Muscle of leg (tissue), 11 donors: ENCODE data around the gene PAK2. TPM values are rescaled to one million over a fixed set of nuclear protein-coding genes. Genes with fewer than 3 reads are reported as not detected.

Experiments
- DNase-seq: peaks from one replicate; pipeline ENCODE4 v3.0.0; 2013
- H3K27ac ChIP-seq: one replicate; pipeline ENCODE4 v1.5.1; 2013; ENCODE audit warnings: mild to moderate bottlenecking, low read length, control low read depth
- H3K27me3 ChIP-seq: one replicate; pipeline ENCODE4 v1.6.1; 2013; ENCODE audit warnings: low read length; ENCODE audit not compliant: control insufficient read depth, insufficient read depth
- H3K36me3 ChIP-seq: one replicate; pipeline ENCODE4 v1.6.1; 2013; ENCODE audit warnings: low read length; ENCODE audit not compliant: control insufficient read depth, insufficient read depth
- H3K4me1 ChIP-seq: one replicate; pipeline ENCODE4 v1.6.1; 2013; ENCODE audit warnings: low read length; ENCODE audit not compliant: control insufficient read depth, insufficient read depth
- H3K4me3 ChIP-seq: one replicate; pipeline ENCODE4 v1.5.1; 2013; ENCODE audit warnings: low read length, control low read depth
- H3K9me3 ChIP-seq: replicated peaks from 2 replicates; pipeline ENCODE4 v1.6.1; 2013; ENCODE audit warnings: low read depth, low read length; ENCODE audit not compliant: control insufficient read depth
- WGBS: methylation state at CpG from one replicate; pipeline ENCODE4 v1.1.5; 2013; ENCODE audit warnings: missing lambda C conversion rate; ENCODE audit not compliant: insufficient coverage; 5-methylcytosine and 5-hydroxymethylcytosine counted together
- polyA plus RNA-seq, 8 donors: library from polyadenylated mRNA; unstranded; fragments of 120-200 nt; gene quantifications; one replicate each; pipeline versions ENCODE4 v1.2.1 to v1.2.3, GENCODE V29; 2013; ENCODE audit warnings: inconsistent platforms in 1 of 8, low replicate concordance in 1 of 8; ENCODE audit not compliant: insufficient read length in 8 of 8, insufficient read depth in 1 of 8
- total RNA-seq: library from RNA; stranded (reverse); fragments of 120-200 nt; gene quantifications from one replicate; pipeline ENCODE4 v1.2.4, GENCODE V29; 2013

PAK2 gene
- total and polyA plus RNA-seq, 9 donors = 23.7 to 63.9 (median 51.1) TPM

DNA sequence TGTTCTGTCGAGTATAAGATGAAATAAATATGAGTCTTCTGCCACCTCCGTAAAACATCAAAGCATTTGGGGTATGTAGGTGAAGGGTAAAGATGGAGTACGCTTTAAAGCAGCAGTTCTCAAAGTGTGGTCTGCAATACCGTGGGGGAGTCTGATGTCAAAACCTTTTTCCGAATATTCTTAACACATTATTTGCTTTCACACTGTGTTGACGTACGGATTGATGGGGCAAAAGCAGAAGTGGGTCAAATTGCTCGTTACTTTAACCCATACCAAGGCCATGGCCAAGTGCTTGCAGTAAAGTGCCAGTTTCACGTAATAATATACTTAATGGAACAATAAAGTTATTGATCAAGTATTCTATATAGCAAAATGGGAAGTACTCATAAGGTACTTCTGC lies 36.3 kb downstream of the PAK2 start:
- no peaks in the 10 kb centered on the region for H3K4me1 ChIP-seq
- no peak for DNase-seq
- WGBS = no CpG with 5 or more reads among the region's 9 CpGs

DNA sequence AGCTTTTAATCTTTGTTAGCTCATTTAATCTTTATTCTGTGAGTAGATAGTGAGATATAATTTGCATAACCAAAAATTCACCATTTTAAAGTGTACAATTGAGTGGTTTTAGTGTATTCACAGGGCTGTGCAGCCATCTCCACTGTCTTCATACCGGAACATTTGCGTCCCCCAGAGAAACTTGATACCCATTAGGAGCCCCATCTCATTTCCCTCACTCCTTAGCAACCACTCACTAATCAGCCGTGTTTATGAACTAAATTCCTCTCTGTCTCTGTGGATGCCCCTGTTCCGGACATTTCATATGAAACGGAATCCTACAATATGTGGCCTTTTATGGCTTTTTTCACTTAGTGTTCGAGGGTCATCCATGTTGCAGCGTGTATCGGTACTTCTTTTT lies 38.2 kb downstream of the PAK2 start:
- H3K4me1 ChIP-seq = no peaks in the 10 kb centered on the region
- no peak for DNase-seq
- peaks cover 8% of the 10 kb centered on the region for H3K36me3 ChIP-seq
- no peak overlapping the region for H3K4me3 ChIP-seq
- H3K27me3 ChIP-seq = no peaks in the 10 kb centered on the region
- H3K27ac ChIP-seq = no peak overlapping the region
- WGBS = 86% methylated on average over 7 of the region's 8 CpGs
- peaks cover 2% of the 10 kb centered on the region for H3K9me3 ChIP-seq

More for the DNA sequence above, 36.3 kb downstream of the PAK2 start:
- Histone ChIP-seq H3K9me3 (peaks cover 2% of the 10 kb centered on the region), H3K27ac (no peak overlapping the region), H3K27me3 (no peaks in the 10 kb centered on the region), H3K4me3 (no peak overlapping the region), H3K36me3 (peaks cover 6% of the 10 kb centered on the region)

DNA sequence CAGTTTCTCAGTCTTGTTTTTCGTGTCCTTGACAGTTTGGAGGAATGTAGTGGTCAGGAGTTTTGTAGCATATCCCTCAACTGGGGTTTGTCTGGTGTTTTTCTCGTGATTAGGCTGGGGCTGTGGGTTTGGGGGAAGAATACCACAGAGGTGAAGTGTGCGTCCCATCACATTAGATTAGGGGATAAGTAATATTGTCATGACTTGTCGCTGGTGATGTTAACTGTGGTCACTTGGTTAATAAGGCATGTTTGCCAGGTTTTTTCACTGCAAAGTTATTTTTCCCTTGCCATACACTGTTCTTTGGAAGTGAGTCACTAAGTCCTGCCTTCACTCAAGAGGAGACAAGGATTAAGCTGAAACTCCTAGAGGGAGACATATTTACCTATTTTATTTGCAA lies 39.1 kb downstream of the PAK2 start:
- peaks cover 2% of the 10 kb centered on the region for H3K9me3 ChIP-seq
- peaks cover 15% of the 10 kb centered on the region for H3K36me3 ChIP-seq
- no peak overlapping the region for H3K4me3 ChIP-seq
- WGBS = 100% methylated on average over 1 of the region's 4 CpGs
- no peaks in the 10 kb centered on the region for H3K27me3 ChIP-seq
- H3K27ac ChIP-seq = no peak overlapping the region
- H3K4me1 ChIP-seq = no peaks in the 10 kb centered on the region
- DNase-seq = no peak

DNA sequence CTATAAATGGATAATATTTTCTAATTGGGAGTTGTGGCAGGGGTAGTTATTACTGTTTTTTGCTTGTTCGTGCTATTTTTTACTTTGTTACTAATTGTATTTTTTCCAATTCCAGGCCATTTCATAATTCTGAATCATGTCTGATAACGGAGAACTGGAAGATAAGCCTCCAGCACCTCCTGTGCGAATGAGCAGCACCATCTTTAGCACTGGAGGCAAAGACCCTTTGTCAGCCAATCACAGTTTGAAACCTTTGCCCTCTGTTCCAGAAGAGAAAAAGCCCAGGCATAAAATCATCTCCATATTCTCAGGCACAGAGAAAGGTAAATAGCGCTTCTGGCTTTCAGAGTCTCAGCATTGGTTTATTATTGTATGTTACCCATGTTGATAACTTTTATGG lies 42.9 kb downstream of the PAK2 start:
- Histone ChIP-seq H3K27me3 (no peaks in the 10 kb centered on the region), H3K36me3 (peaks cover 15% of the 10 kb centered on the region), H3K4me1 (no peaks in the 10 kb centered on the region), H3K9me3 (peaks cover 2% of the 10 kb centered on the region), H3K27ac (no peak overlapping the region), H3K4me3 (no peak overlapping the region)
- DNase-seq = no peak
- 100% methylated on average over 1 of the region's 4 CpGs for WGBS

DNA sequence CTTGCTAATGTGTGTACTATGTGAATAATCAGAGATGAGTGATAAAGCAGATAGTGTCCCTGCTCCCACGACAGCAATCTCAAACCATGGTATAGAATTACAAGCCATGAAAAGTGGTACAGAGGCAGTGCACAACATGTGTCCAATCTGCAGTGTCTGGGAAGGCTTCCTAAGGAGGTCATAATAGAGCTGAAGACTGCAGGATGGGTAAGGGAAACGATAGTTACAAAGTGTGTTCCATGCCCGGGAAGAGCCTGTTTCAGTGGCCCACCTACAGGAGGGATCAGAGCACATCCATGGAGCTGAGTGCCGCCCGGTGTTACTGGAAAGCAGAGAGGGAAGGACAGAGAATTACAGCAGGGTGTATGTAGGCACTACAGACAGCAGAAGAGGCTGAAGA lies 48.9 kb downstream of the PAK2 start:
- H3K4me1 ChIP-seq = no peaks in the 10 kb centered on the region
- H3K9me3 ChIP-seq = peaks cover 2% of the 10 kb centered on the region
- H3K27ac ChIP-seq = no peak overlapping the region
- peaks cover 5% of the 10 kb centered on the region for H3K36me3 ChIP-seq
- H3K4me3 ChIP-seq = no peak overlapping the region
- no peaks in the 10 kb centered on the region for H3K27me3 ChIP-seq
- no peak for DNase-seq
- 49% methylated on average over 4 of the region's 5 CpGs for WGBS

DNA sequence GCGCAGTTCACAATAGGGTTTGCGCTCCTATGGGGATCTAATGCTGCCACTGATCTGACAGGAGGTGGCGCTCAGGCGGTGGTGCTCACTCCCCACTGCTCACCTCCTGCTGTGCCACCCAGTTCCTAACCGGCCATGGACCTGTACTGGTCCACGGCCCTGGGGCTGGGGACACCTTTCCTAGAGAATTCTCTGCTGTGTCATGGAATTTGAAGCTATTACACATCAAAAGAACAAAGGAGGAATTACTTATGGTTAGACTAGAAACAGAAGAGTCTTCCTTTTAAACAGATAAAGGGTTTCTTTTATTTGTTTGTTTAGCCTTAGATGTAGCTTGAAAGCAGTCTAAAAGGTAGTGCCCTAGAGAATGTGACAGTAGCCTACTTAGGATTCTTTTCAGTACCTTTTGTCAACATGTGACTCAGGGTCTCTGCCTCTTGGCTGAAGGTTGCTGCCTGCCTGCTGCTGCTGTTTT lies 50.3 kb downstream of the PAK2 start:
- Histone ChIP-seq H3K9me3 (peaks cover 2% of the 10 kb centered on the region), H3K4me1 (no peaks in the 10 kb centered on the region), H3K36me3 (peaks cover 9% of the 10 kb centered on the region), H3K27ac (no peak overlapping the region), H3K27me3 (no peaks in the 10 kb centered on the region), H3K4me3 (no peak overlapping the region)
- DNase-seq = no peak
- WGBS = 100% methylated on average over 3 of the region's 6 CpGs

DNA sequence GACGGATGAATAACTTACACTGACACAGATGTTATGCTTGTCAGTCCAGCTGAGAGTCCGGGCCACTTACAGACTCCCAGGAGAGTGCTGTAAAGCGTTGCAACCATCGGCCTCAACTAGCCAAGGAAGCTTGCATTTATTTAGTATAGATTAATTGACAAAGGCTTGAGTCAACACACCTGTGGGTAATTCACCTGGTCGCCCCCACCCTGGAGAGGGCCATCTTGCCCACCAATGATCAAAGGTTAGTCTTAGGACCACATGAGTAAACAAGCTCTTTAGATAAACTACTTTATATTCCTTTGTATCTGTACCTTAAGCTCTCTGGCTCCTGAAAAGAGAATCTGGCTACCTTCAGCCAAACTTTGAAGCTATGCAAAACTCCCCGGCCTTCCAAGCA lies 51.0 kb downstream of the PAK2 start:
- no peak overlapping the region for H3K4me3 ChIP-seq
- no peaks in the 10 kb centered on the region for H3K27me3 ChIP-seq
- no peaks in the 10 kb centered on the region for H3K4me1 ChIP-seq
- no peak for DNase-seq
- H3K27ac ChIP-seq = no peak overlapping the region
- peaks cover 2% of the 10 kb centered on the region for H3K9me3 ChIP-seq
- 93% methylated on average over 2 of the region's 6 CpGs for WGBS
- peaks cover 9% of the 10 kb centered on the region for H3K36me3 ChIP-seq

DNA sequence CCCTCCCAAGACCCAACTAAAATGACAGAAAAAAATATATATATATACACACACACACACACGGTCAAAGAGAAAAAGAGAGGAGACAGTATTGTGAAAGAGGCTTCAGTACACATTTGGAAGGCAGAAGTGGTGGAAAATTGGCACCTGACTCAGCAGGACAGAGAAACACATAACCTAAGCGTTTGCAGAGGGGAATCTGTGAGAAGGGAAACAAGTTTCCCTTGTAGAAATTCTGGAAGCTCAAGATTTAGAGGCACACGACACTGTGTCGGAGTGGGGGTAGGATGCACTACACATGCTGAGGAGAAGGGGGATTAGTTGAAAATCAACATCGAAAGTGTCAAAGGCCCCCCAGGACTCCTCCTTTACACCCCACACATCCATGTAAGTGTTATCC lies 53.1 kb downstream of the PAK2 start:
- Histone ChIP-seq H3K9me3 (peaks cover 2% of the 10 kb centered on the region), H3K4me1 (no peaks in the 10 kb centered on the region), H3K27ac (peak overlapping the region; percentile 39), H3K27me3 (no peaks in the 10 kb centered on the region), H3K4me3 (no peak overlapping the region), H3K36me3 (peaks cover 9% of the 10 kb centered on the region)
- peak; percentile 82 for DNase-seq
- WGBS = 29% methylated on average over 1 of the region's 5 CpGs

DNA sequence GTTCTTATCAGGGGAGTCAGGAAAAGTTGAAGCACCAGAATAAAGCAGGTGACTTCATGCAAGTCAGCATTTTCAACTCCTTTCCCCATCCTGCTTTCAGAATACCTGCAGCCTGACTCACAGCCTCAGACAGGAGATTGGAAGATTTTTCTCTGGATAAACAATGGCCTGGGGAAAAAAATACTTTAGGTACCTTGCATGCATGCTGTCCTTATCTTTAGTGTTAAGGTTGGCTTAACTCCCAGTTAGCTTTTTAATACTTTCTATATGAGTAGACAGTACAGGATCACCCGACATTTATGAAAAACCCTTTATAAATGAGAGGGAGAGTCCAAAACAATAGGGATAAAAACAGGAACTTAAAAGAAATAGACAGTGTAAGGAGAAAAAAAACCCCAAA lies 53.6 kb downstream of the PAK2 start:
- no peak for DNase-seq
- H3K4me1 ChIP-seq = no peaks in the 10 kb centered on the region
- H3K4me3 ChIP-seq = no peak overlapping the region
- peaks cover 2% of the 10 kb centered on the region for H3K9me3 ChIP-seq
- H3K27me3 ChIP-seq = no peaks in the 10 kb centered on the region
- WGBS = no CpG with 5 or more reads among the region's 1 CpG
- peaks cover 9% of the 10 kb centered on the region for H3K36me3 ChIP-seq
- H3K27ac ChIP-seq = peak overlapping the region; percentile 39

DNA sequence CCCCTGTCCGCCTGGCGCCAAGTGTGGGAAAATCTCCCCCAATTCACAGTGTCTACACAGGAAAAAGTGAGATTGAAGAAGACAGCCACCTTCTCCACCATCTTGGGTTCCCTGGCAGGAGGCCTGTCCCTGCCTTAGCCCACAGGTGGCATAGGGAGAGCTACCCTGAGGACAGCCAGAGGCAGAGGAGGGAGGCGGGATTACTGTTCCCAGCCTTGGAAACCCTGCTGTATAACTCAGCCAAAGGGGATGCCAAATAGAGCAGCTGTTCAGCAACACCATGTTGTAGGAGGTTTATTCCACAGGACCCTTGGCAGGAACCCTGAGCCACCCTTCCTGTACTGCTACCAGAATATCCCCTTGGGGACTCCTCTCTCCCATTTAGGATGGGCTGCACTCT lies 54.8 kb downstream of the PAK2 start:
- no peak overlapping the region for H3K27ac ChIP-seq
- peaks cover 2% of the 10 kb centered on the region for H3K9me3 ChIP-seq
- 83% methylated on average over 1 of the region's 3 CpGs for WGBS
- H3K36me3 ChIP-seq = peaks cover 9% of the 10 kb centered on the region
- H3K4me3 ChIP-seq = no peak overlapping the region
- no peaks in the 10 kb centered on the region for H3K27me3 ChIP-seq
- no peak for DNase-seq
- no peaks in the 10 kb centered on the region for H3K4me1 ChIP-seq

DNA sequence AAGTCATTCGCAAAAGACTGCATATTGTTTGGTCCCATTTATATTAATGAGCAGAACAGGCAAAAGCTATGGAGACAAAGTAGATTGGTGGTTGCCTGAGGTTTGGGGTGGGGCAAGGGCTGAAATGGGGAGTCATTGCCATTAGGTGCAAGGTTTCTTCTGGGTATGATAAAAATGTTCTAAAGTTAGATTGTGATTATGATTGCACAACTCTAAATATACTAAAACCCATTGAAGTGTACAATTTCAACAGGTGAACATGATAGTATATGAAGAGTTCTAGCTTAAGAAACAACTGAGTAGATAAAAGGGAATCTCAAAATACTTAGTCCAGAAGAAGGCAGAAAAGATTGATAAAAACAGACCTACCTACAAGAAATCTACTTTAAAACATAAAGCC lies 56.7 kb downstream of the PAK2 start:
- 100% methylated on average over 1 of the region's 1 CpG for WGBS
- Histone ChIP-seq H3K4me3 (no peak overlapping the region), H3K27ac (no peak overlapping the region), H3K9me3 (no peaks in the 10 kb centered on the region), H3K4me1 (no peaks in the 10 kb centered on the region), H3K36me3 (peaks cover 10% of the 10 kb centered on the region), H3K27me3 (no peaks in the 10 kb centered on the region)
- no peak for DNase-seq
